HepG2 (cell line): ENCODE results near the gene PHF10. TPM values are rescaled to one million over a fixed set of nuclear protein-coding genes. Genes with fewer than 3 reads are reported as not detected.

Experiments used
- ATAC-seq: fragments of 200-7000 bp; cut with Tn5 transposase; 3 replicates; pipeline ENCODE4 v1.9.1; 2020; ENCODE audit warnings: mild to moderate bottlenecking, moderate library complexity
- BruUV-seq: library from RNA; stranded (reverse); fragments of 400-500 nt; replicated peaks from 2 replicates; lab custom pipeline; 2021; lab: Mats Ljungman, UMichigan
- CTCF ChIA-PET: fragments of 300-600 bp; formaldehyde crosslinking; extraction: SDS; loops from one replicate; lab custom pipeline; 2021; ENCODE audit warnings: low total read pairs, inconsistent platforms, low intra/inter-chr PET ratio; lab: Yijun Ruan, JAX
- POLR2A ChIA-PET: fragments of 350-600 bp; sonication (Branson Sonifier 250); formaldehyde crosslinking; loops from one replicate; lab custom pipeline; 2020; ENCODE audit warnings: antibody characterized with exemption, inconsistent platforms; lab: Yijun Ruan, JAX
- DNase-seq: peaks from one replicate; pipeline ENCODE4 v3.0.0-alpha.2; 2015; ENCODE audit warnings: low spot score
- FAIRE-seq: peaks from 3 replicates; lab custom pipeline; 2011; peaks lifted over from hg19 to GRCh38; lab: Jason Lieb, UNC
- H2AFZ ChIP-seq: one replicate; pipeline ENCODE4 v1.6.1; 2011; ENCODE audit warnings: low read length, inconsistent platforms
- H3K27ac ChIP-seq: fragments of 300-600 bp; 3 replicates; pipeline ENCODE4 v1.8.0; 2011; ENCODE audit warnings: mixed run types, mild to moderate bottlenecking, mixed read lengths, low read length, inconsistent platforms; ENCODE audit not compliant: insufficient read depth; ENCODE audit errors: extremely low read length
- H3K27me3 ChIP-seq, 2 experiments: fragments of 200-600 bp in 1 of 2; 2 replicates in 1 of 2; 3 replicates in 1 of 2; pipeline versions ENCODE4 v1.6.0 to v1.8.0; 2011; ENCODE audit warnings: low read length in 2 of 2, mild to moderate bottlenecking in 2 of 2, moderate library complexity in 2 of 2, inconsistent platforms in 1 of 2; ENCODE audit not compliant: insufficient read depth in 2 of 2, control insufficient read depth in 1 of 2
- H3K36me3 ChIP-seq, 2 experiments: fragments of 200-600 bp in 1 of 2; replicated peaks in 1 of 2; 2 replicates in 1 of 2; 3 replicates in 1 of 2; pipeline versions ENCODE4 v1.5.1 to v1.8.0; 2011; ENCODE audit warnings: low read length in 2 of 2, inconsistent platforms in 1 of 2; ENCODE audit not compliant: insufficient read depth in 2 of 2, control insufficient read depth in 1 of 2
- H3K4me1 ChIP-seq: 2 replicates; pipeline ENCODE4 v1.5.1; 2012; ENCODE audit warnings: low read length, inconsistent platforms; ENCODE audit not compliant: insufficient read depth
- H3K4me2 ChIP-seq: 2 replicates; pipeline ENCODE4 v1.6.0; 2011; ENCODE audit warnings: low read depth, low read length, inconsistent platforms
- H3K4me3 ChIP-seq, 3 experiments: fragments of 200-600 bp in 1 of 3; sonication (generic), shearing (Covaris generic) in 1 of 3; replicated peaks in 1 of 3; 2 replicates each; pipeline ENCODE4 v1.5.1; 2011 to 2016; ENCODE audit warnings: low read length in 3 of 3, inconsistent platforms in 2 of 3, low read depth in 2 of 3, mild to moderate bottlenecking in 2 of 3, control low read depth in 1 of 3, mixed read lengths in 1 of 3; ENCODE audit not compliant: insufficient read depth in 1 of 3
- H3K79me2 ChIP-seq: one replicate; pipeline ENCODE4 v1.6.1; 2011; ENCODE audit warnings: low read length, inconsistent platforms; ENCODE audit not compliant: insufficient read depth
- H3K9ac ChIP-seq: 2 replicates; pipeline ENCODE4 v1.6.0; 2011; ENCODE audit warnings: mild to moderate bottlenecking, low read depth, low read length, inconsistent platforms; ENCODE audit not compliant: insufficient read depth
- H3K9me3 ChIP-seq: 2 replicates; pipeline ENCODE4 v1.5.1; 2012; ENCODE audit warnings: mild to moderate bottlenecking, low read length
- H4K20me1 ChIP-seq: 2 replicates; pipeline ENCODE4 v1.6.0; 2011; ENCODE audit warnings: inconsistent platforms, mild to moderate bottlenecking, low read length, moderate library complexity; ENCODE audit not compliant: insufficient read depth
- ASH2L ChIP-seq: fragments of 300-600, 200-600 bp; sonication (generic); IDR thresholded peaks from 2 replicates; pipeline ENCODE4 v1.7.0; 2017; ENCODE audit warnings: low read depth, mild to moderate bottlenecking, moderate library complexity, mixed read lengths, low read length; ENCODE audit not compliant: insufficient read length
- CTCF ChIP-seq: sonication (generic); formaldehyde crosslinking; IDR thresholded peaks from 2 replicates; pipeline ENCODE4 v1.5.0; 2020; ENCODE audit warnings: mild to moderate bottlenecking, missing genetic modification reagents, moderate library complexity
- ESRRA ChIP-seq: sonication (generic); formaldehyde crosslinking; IDR thresholded peaks from 2 replicates; pipeline ENCODE4 v1.5.1; 2020; ENCODE audit warnings: mild to moderate bottlenecking, low read depth, missing genetic modification reagents
- FOSL2 ChIP-seq: sonication (generic); formaldehyde crosslinking; IDR thresholded peaks from 2 replicates; pipeline ENCODE4 v1.4.0; 2020; ENCODE audit warnings: missing genetic modification reagents
- PAF1 ChIP-seq: IDR thresholded peaks from 2 replicates; pipeline ENCODE4 v1.6.1; 2016; ENCODE audit warnings: missing genetic modification reagents, missing compliant biosample characterization
- ZNF205 ChIP-seq: IDR thresholded peaks from 2 replicates; pipeline ENCODE4 v1.6.1; 2018; ENCODE audit warnings: missing biosample characterization, missing genetic modification reagents
- ZNF234 ChIP-seq: sonication (generic); formaldehyde crosslinking; conservative IDR thresholded peaks from 2 replicates; pipeline ENCODE4 v1.5.1; 2020; ENCODE audit warnings: mild to moderate bottlenecking, missing genetic modification reagents
- ZNF598 ChIP-seq: sonication (generic); formaldehyde crosslinking; IDR thresholded peaks from 2 replicates; pipeline ENCODE4 v1.5.1; 2020; ENCODE audit warnings: mild to moderate bottlenecking, missing genetic modification reagents, borderline replicate concordance
- ZNF766 ChIP-seq: sonication (generic); formaldehyde crosslinking; IDR thresholded peaks from 2 replicates; pipeline ENCODE4 v1.5.0; 2020; ENCODE audit warnings: missing genetic modification reagents, borderline replicate concordance
- WGBS: methylation state at CpG from one replicate; pipeline ENCODE4 v1.1.6; 2017; ENCODE audit warnings: low lambda C conversion rate; 5-methylcytosine and 5-hydroxymethylcytosine counted together
- in situ Hi-C: cut with HindIII; loops from 2 replicates; pipeline ENCODE4 v1.10.0; 2017; ENCODE audit warnings: low pct_unique_long_range_greater_than_20kb; ENCODE audit not compliant: extremely low pct_ligation_motif_present
- intact Hi-C: fragments of 100-400 bp; cut with micrococcal nuclease; formaldehyde crosslinking; loops from one replicate; pipeline ENCODE4 v1.10.0; 2022; ENCODE audit not compliant: unreplicated experiment
- polyA plus RNA-seq, 8 experiments: library from polyadenylated mRNA; depleted of rRNA in 3 of 8; stranded (reverse) in 7 of 8; unstranded in 1 of 8; fragments of >200 nt; fragmentation: Illumina TruSeq in 4 of 8; extraction: Trizol in 4 of 8; gene quantifications; 2 replicates each; pipeline versions ENCODE4 v1.2.1 to v1.2.3, GENCODE V29; 2011 to 2016; ENCODE audit warnings: low read depth in 4 of 8, missing spikeins in 1 of 8, mixed read lengths in 1 of 8; ENCODE audit not compliant: insufficient read depth in 1 of 8
- total RNA-seq, 5 experiments: library from RNA; depleted of rRNA; stranded (reverse); fragments of >200 nt; fragmentation: Illumina TruSeq; extraction: Trizol; gene quantifications; 2 replicates each; pipeline ENCODE4 v1.2.3, GENCODE V29; 2016; ENCODE audit warnings: low read depth in 1 of 5

The PHF10 gene
- total and polyA plus RNA-seq, 2 of the 13 experiments (the other 11 are each of a cell fraction or from before 2014, with no cell fraction given): 42.1 to 84.1 TPM

GRCh38 chr6:169720207-169720855 lies 4.0 kb downstream of the PHF10 start (continued):
- TF ChIP-seq CTCF (CRISPR knock-in tag): 0 out of 2 replicates have a peak, but pooled peaks have one; percentile 13
- TF ChIP-seq PAF1 (CRISPR knock-in tag): no peak
- TF ChIP-seq ESRRA (CRISPR knock-in tag): no peak
- TF ChIP-seq FOSL2 (CRISPR knock-in tag): no peak

- H3K9me3 ChIP-seq: no peaks in the 10 kb centered on the region
- TF ChIP-seq ZNF766 (CRISPR knock-in tag) (no peak), ZNF598 (CRISPR knock-in tag) (no peak), ZNF205 (CRISPR knock-in tag) (no peak), ASH2L (no peak), ZNF234 (CRISPR knock-in tag) (no peak)
- ChIA-PET POLR2A (interaction anchor here (1.1 to 3.8 kb wide), 4 partner anchors 9 to 32 kb away, joined by 3 to 16 read pairs (median 6); partner anchors contain the start of genes C6orf120, DYNLT2, ERMARD and WDR27), CTCF (no interaction called here)
- H3K4me2 ChIP-seq: 0 out of 2 replicates have a peak overlapping the region, but pooled peaks have one; percentile 16
- intact Hi-C loops: no loop called here
- ATAC-seq: no peak
- peaks cover 70% of the 10 kb centered on the region for H3K79me2 ChIP-seq
- in situ Hi-C loops: no loop called here
- 91% methylated on average over 4 of the region's 4 CpGs for WGBS
- H3K9ac ChIP-seq: no peak overlapping the region
- H3K36me3 ChIP-seq: peaks cover 10 to 46% of the 10 kb centered on the region in 2 experiments
- no peak overlapping the region for H3K27ac ChIP-seq
- no peak for DNase-seq
- H2AFZ ChIP-seq: no peak overlapping the region
- no peak overlapping the region for H3K4me3 ChIP-seq
- peaks cover 45% of the 10 kb centered on the region for H4K20me1 ChIP-seq
- H3K4me1 ChIP-seq: peaks cover 45% of the 10 kb centered on the region
- no TSS peak for BruUV-seq
- no peak for FAIRE-seq
- no peaks in the 10 kb centered on the region; a peak in 1 of 5 replicates for H3K27me3 ChIP-seq
These were observed 5.2 kb downstream of the PHF10 start for GRCh38 chr6:169719117-169719516.
